Gastroesophageal sphincter (tissue), 3 donors: ENCODE results near the gene FGD5.

Source experiments
- POLR2A ChIP-seq, 2 donors: fragments of 450-650 bp; IDR thresholded peaks; one replicate each; pipeline ENCODE4 v1.6.1; 2017; ENCODE audit warnings: antibody characterized with exemption in 2 of 2, mild to moderate bottlenecking in 2 of 2, moderate library complexity in 1 of 2
- TF ChIP-seq, protein P1 (sequence below), 4 experiments: fragments of 200-600 bp in 2 of 4; fragments of 450-650 bp in 2 of 4; sonication (generic) in 1 of 4; IDR thresholded peaks; one replicate each; pipeline ENCODE4 v1.5.1; 2017 to 2019; ENCODE audit warnings: antibody characterized with exemption in 4 of 4, mild to moderate bottlenecking in 2 of 4, moderate library complexity in 2 of 4

DNA sequence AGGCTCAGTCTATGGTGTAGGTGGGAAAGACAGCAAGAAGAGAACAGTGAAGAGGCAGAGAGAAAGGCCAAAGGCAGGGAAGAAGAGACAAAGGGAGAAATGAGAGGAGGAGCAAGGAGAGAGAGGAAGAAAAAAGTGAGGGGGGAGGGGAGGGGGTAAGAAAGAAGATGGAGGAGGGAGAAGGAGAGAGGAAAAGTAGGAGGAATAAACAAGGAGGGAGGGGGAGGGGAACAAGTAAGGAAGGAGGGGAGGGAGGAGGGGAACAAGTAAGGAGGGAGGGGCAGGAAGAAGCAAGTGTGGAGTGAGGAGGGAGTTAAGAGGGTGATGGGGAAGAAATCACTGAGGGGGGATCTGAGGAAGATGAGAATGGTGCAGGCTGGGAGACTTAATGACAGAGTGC, 45.5 kb upstream of the FGD5 start:
- TF ChIP-seq POLR2A (IDR thresholded peaks at IDR 0.05), result no peak
- TF ChIP-seq, protein P1, sequence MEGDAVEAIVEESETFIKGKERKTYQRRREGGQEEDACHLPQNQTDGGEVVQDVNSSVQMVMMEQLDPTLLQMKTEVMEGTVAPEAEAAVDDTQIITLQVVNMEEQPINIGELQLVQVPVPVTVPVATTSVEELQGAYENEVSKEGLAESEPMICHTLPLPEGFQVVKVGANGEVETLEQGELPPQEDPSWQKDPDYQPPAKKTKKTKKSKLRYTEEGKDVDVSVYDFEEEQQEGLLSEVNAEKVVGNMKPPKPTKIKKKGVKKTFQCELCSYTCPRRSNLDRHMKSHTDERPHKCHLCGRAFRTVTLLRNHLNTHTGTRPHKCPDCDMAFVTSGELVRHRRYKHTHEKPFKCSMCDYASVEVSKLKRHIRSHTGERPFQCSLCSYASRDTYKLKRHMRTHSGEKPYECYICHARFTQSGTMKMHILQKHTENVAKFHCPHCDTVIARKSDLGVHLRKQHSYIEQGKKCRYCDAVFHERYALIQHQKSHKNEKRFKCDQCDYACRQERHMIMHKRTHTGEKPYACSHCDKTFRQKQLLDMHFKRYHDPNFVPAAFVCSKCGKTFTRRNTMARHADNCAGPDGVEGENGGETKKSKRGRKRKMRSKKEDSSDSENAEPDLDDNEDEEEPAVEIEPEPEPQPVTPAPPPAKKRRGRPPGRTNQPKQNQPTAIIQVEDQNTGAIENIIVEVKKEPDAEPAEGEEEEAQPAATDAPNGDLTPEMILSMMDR (IDR thresholded peaks at IDR 0.05), result no peak
